GM23338 (cell line): ENCODE data around the gene AGAP2. TPM values are rescaled to one million over a fixed set of nuclear protein-coding genes. Genes with fewer than 3 reads are reported as not detected.

Experiments
- ATAC-seq: fragments of 200-7000 bp; cut with Tn5 transposase; 3 replicates; pipeline ENCODE4 v1.9.1; 2020
- DNase-seq: peaks from one replicate; pipeline ENCODE4 v3.0.0-alpha.2; 2015; ENCODE audit warnings: low spot score
- H2AFZ ChIP-seq: fragments of 200-600 bp; sonication (generic); 2 replicates; pipeline ENCODE4 v1.8.0; 2016; ENCODE audit warnings: antibody characterized with exemption, mild to moderate bottlenecking, moderate library complexity
- H3F3A ChIP-seq: fragments of 200-600 bp; sonication (generic); replicated peaks from 2 replicates; pipeline ENCODE4 v1.8.0; 2017; ENCODE audit warnings: antibody characterized with exemption, mixed run types, low read depth
- H3K27ac ChIP-seq: fragments of 200-600 bp; sonication (generic); 2 replicates; pipeline ENCODE4 v1.6.1; 2016; ENCODE audit warnings: low read depth
- H3K27me3 ChIP-seq: fragments of 200-600 bp; sonication (generic); 2 replicates; pipeline ENCODE4 v1.8.0; 2016; ENCODE audit warnings: mild to moderate bottlenecking, mixed run types, moderate library complexity; ENCODE audit not compliant: insufficient read depth
- H3K36me3 ChIP-seq: fragments of 200-600 bp; sonication (generic); 2 replicates; pipeline ENCODE4 v1.8.0; 2016; ENCODE audit warnings: mild to moderate bottlenecking; ENCODE audit not compliant: insufficient read depth
- H3K4me1 ChIP-seq: fragments of 200-600 bp; sonication (generic); 2 replicates; pipeline ENCODE4 v1.8.0; 2016; ENCODE audit warnings: mild to moderate bottlenecking, moderate library complexity; ENCODE audit not compliant: insufficient read depth
- H3K4me2 ChIP-seq: fragments of 200-600 bp; sonication (generic); 2 replicates; pipeline ENCODE4 v1.7.1; 2017; ENCODE audit warnings: mixed run types
- H3K4me3 ChIP-seq: fragments of 200-600 bp; sonication (generic); 2 replicates; pipeline ENCODE4 v1.6.1; 2016; ENCODE audit warnings: mixed run types
- H3K79me2 ChIP-seq: fragments of 200-600 bp; sonication (generic); replicated peaks from 2 replicates; pipeline ENCODE4 v1.8.0; 2017; ENCODE audit warnings: mild to moderate bottlenecking; ENCODE audit not compliant: insufficient read depth
- H3K9me2 ChIP-seq: fragments of 200-600 bp; sonication (generic); 2 replicates; pipeline ENCODE4 v1.8.0; 2017; ENCODE audit not compliant: insufficient read depth
- H4K20me1 ChIP-seq: fragments of 200-600 bp; sonication (generic); replicated peaks from 2 replicates; pipeline ENCODE4 v1.8.0; 2017; ENCODE audit warnings: mild to moderate bottlenecking; ENCODE audit not compliant: insufficient read depth
- H3K27ac Mint-ChIP-seq: 2 replicates; pipeline ENCODE4 v1.8.0; 2020; ENCODE audit warnings: inconsistent platforms, mild to moderate bottlenecking, moderate library complexity, mixed read lengths
- H3K27me3 Mint-ChIP-seq: 3 replicates; pipeline ENCODE4 v1.8.0; 2022; ENCODE audit warnings: low read depth, mild to moderate bottlenecking, moderate library complexity, mixed read lengths, inconsistent platforms; ENCODE audit not compliant: insufficient read depth, poor library complexity
- H3K36me3 Mint-ChIP-seq: 3 replicates; pipeline ENCODE4 v1.8.0; 2021; ENCODE audit warnings: low read depth, mild to moderate bottlenecking, inconsistent platforms, moderate library complexity, mixed read lengths
- H3K4me1 Mint-ChIP-seq: 3 replicates; pipeline ENCODE4 v1.8.0; 2020; ENCODE audit warnings: mild to moderate bottlenecking, inconsistent platforms, mixed read lengths
- H3K4me3 Mint-ChIP-seq: 3 replicates; pipeline ENCODE4 v1.8.0; 2021; ENCODE audit warnings: moderate library complexity, mild to moderate bottlenecking, inconsistent platforms, mixed read lengths
- H3K9me3 Mint-ChIP-seq: 3 replicates; pipeline ENCODE4 v1.8.0; 2020; ENCODE audit warnings: moderate library complexity, mild to moderate bottlenecking, inconsistent platforms, mixed read lengths
- ETS1 ChIP-seq: IDR thresholded peaks from 2 replicates; pipeline ENCODE4 v1.6.1; 2016; ENCODE audit warnings: antibody characterized with exemption
- EZH2 ChIP-seq: fragments of 200-600 bp; sonication (generic); IDR thresholded peaks from one replicate; pipeline ENCODE4 v1.8.0; 2017; ENCODE audit warnings: antibody characterized with exemption, mild to moderate bottlenecking, low read depth; ENCODE audit not compliant: unreplicated experiment
- EZH2phosphoT487 ChIP-seq: fragments of 200-600 bp; sonication (generic); IDR thresholded peaks from one replicate; pipeline ENCODE4 v1.8.1; 2018; ENCODE audit warnings: antibody characterized with exemption; ENCODE audit not compliant: unreplicated experiment
- JUNB ChIP-seq: IDR thresholded peaks from one replicate; pipeline ENCODE4 v1.6.1; 2016; ENCODE audit warnings: antibody characterized with exemption; ENCODE audit not compliant: unreplicated experiment
- NANOG ChIP-seq: IDR thresholded peaks from 2 replicates; pipeline ENCODE4 v1.6.1; 2016; ENCODE audit warnings: antibody characterized with exemption, borderline replicate concordance
- POLR2AphosphoS5 ChIP-seq: IDR thresholded peaks from 2 replicates; pipeline ENCODE4 v1.6.1; 2016; ENCODE audit warnings: antibody characterized with exemption, low read depth
- STAT1 ChIP-seq: IDR thresholded peaks from one replicate; pipeline ENCODE4 v1.6.1; 2016; ENCODE audit warnings: antibody characterized with exemption; ENCODE audit not compliant: unreplicated experiment
- ZNF114 ChIP-seq: fragments of 250-450 bp; sonication (Bioruptor Pico); IDR thresholded peaks from 2 replicates; pipeline ENCODE4 v1.5.0; 2020; ENCODE audit warnings: mild to moderate bottlenecking, moderate library complexity
- polyA plus RNA-seq: library from polyadenylated mRNA; unstranded; fragments of >200 nt; fragmentation: Nextera tagmentation; extraction: Ambion mirVana; gene quantifications from 2 replicates; pipeline ENCODE4 v1.2.1, GENCODE V29; 2016
- total RNA-seq: library from RNA; depleted of rRNA; stranded (reverse); fragments of >200 nt; shearing (Covaris generic); gene quantifications from 2 replicates; pipeline ENCODE4 v1.2.3, GENCODE V29; 2014
- TF ChIP-seq, protein P1 (sequence below): fragments of 250-450 bp; sonication (Bioruptor Pico); IDR thresholded peaks from 2 replicates; pipeline ENCODE4 v1.5.0; 2020; ENCODE audit warnings: mild to moderate bottlenecking, moderate library complexity

AGAP2 gene
- total and polyA plus RNA-seq, 2 experiments from 2014 or later: 0.36 to 1.3 TPM

GRCh38 chr12:57780284-57780897 is 41.8 kb upstream of the AGAP2 start (continued):
- TF ChIP-seq, protein P1, sequence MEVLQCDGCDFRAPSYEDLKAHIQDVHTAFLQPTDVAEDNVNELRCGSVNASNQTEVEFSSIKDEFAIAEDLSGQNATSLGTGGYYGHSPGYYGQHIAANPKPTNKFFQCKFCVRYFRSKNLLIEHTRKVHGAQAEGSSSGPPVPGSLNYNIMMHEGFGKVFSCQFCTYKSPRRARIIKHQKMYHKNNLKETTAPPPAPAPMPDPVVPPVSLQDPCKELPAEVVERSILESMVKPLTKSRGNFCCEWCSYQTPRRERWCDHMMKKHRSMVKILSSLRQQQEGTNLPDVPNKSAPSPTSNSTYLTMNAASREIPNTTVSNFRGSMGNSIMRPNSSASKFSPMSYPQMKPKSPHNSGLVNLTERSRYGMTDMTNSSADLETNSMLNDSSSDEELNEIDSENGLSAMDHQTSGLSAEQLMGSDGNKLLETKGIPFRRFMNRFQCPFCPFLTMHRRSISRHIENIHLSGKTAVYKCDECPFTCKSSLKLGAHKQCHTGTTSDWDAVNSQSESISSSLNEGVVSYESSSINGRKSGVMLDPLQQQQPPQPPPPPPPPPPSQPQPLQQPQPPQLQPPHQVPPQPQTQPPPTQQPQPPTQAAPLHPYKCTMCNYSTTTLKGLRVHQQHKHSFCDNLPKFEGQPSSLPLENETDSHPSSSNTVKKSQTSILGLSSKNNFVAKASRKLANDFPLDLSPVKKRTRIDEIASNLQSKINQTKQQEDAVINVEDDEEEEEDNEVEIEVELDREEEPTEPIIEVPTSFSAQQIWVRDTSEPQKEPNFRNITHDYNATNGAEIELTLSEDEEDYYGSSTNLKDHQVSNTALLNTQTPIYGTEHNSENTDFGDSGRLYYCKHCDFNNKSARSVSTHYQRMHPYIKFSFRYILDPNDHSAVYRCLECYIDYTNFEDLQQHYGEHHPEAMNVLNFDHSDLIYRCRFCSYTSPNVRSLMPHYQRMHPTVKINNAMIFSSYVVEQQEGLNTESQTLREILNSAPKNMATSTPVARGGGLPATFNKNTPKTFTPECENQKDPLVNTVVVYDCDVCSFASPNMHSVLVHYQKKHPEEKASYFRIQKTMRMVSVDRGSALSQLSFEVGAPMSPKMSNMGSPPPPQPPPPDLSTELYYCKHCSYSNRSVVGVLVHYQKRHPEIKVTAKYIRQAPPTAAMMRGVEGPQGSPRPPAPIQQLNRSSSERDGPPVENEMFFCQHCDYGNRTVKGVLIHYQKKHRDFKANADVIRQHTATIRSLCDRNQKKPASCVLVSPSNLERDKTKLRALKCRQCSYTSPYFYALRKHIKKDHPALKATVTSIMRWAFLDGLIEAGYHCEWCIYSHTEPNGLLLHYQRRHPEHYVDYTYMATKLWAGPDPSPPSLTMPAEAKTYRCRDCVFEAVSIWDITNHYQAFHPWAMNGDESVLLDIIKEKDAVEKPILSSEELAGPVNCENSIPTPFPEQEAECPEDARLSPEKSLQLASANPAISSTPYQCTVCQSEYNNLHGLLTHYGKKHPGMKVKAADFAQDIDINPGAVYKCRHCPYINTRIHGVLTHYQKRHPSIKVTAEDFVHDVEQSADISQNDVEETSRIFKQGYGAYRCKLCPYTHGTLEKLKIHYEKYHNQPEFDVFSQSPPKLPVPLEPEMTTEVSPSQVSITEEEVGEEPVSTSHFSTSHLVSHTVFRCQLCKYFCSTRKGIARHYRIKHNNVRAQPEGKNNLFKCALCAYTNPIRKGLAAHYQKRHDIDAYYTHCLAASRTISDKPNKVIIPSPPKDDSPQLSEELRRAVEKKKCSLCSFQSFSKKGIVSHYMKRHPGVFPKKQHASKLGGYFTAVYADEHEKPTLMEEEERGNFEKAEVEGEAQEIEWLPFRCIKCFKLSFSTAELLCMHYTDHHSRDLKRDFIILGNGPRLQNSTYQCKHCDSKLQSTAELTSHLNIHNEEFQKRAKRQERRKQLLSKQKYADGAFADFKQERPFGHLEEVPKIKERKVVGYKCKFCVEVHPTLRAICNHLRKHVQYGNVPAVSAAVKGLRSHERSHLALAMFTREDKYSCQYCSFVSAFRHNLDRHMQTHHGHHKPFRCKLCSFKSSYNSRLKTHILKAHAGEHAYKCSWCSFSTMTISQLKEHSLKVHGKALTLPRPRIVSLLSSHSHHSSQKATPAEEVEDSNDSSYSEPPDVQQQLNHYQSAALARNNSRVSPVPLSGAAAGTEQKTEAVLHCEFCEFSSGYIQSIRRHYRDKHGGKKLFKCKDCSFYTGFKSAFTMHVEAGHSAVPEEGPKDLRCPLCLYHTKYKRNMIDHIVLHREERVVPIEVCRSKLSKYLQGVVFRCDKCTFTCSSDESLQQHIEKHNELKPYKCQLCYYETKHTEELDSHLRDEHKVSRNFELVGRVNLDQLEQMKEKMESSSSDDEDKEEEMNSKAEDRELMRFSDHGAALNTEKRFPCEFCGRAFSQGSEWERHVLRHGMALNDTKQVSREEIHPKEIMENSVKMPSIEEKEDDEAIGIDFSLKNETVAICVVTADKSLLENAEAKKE (CRISPR knock-in tag): no peak
- TF ChIP-seq JUNB (no peak), NANOG (no peak), EZH2 (no peak), POLR2AphosphoS5 (no peak), ETS1 (no peak), EZH2phosphoT487 (no peak), STAT1 (no peak)

GRCh38 chr12:57779736-57780135 is 41.2 kb upstream of the AGAP2 start:
- ATAC-seq (no peak), DNase-seq (no peak)
- Histone ChIP-seq H3K36me3 (no peaks in the 10 kb centered on the region), H3K9me2 (no peaks in the 10 kb centered on the region), H3K4me3 (no peak overlapping the region), H3K4me1 (peaks cover 5% of the 10 kb centered on the region; the same call in 1 of the 2 replicates), H3K27me3 (no peaks in the 10 kb centered on the region), H3K4me2 (no peak overlapping the region), H2AFZ (no peak overlapping the region), H3F3A (no peaks in the 10 kb centered on the region), H3K27ac (no peak overlapping the region), H3K79me2 (peaks cover 18% of the 10 kb centered on the region), H4K20me1 (no peaks in the 10 kb centered on the region)
- H3K9me3 Mint-ChIP-seq: no peaks in the 10 kb centered on the region
- H3K27me3 Mint-ChIP-seq: peaks cover 2% of the 10 kb centered on the region
- H3K27ac Mint-ChIP-seq: no peak overlapping the region
- peaks cover 11% of the 10 kb centered on the region; the same call in 1 of the 3 replicates for H3K36me3 Mint-ChIP-seq
- H3K4me1 Mint-ChIP-seq: peaks cover 4% of the 10 kb centered on the region; the same call in 1 of the 3 replicates
- no peak overlapping the region for H3K4me3 Mint-ChIP-seq
- TF ChIP-seq STAT1 (no peak), EZH2 (no peak), EZH2phosphoT487 (no peak), ZNF114 (no peak)
- TF ChIP-seq, protein P1 (CRISPR knock-in tag): no peak
